GM23338 (cell line): ENCODE measurements around the gene LPP. TPM values are rescaled to one million over a fixed set of nuclear protein-coding genes. Genes with fewer than 3 reads are reported as not detected.

Experiments used
- ATAC-seq: fragments of 200-7000 bp; cut with Tn5 transposase; 3 replicates; pipeline ENCODE4 v1.9.1; 2020
- DNase-seq: peaks from one replicate; pipeline ENCODE4 v3.0.0-alpha.2; 2015; ENCODE audit warnings: low spot score
- H2AFZ ChIP-seq: fragments of 200-600 bp; sonication (generic); 2 replicates; pipeline ENCODE4 v1.8.0; 2016; ENCODE audit warnings: antibody characterized with exemption, mild to moderate bottlenecking, moderate library complexity
- H3F3A ChIP-seq: fragments of 200-600 bp; sonication (generic); replicated peaks from 2 replicates; pipeline ENCODE4 v1.8.0; 2017; ENCODE audit warnings: antibody characterized with exemption, mixed run types, low read depth
- H3K27ac ChIP-seq: fragments of 200-600 bp; sonication (generic); 2 replicates; pipeline ENCODE4 v1.6.1; 2016; ENCODE audit warnings: low read depth
- H3K27me3 ChIP-seq: fragments of 200-600 bp; sonication (generic); 2 replicates; pipeline ENCODE4 v1.8.0; 2016; ENCODE audit warnings: mild to moderate bottlenecking, mixed run types, moderate library complexity; ENCODE audit not compliant: insufficient read depth
- H3K36me3 ChIP-seq: fragments of 200-600 bp; sonication (generic); 2 replicates; pipeline ENCODE4 v1.8.0; 2016; ENCODE audit warnings: mild to moderate bottlenecking; ENCODE audit not compliant: insufficient read depth
- H3K4me1 ChIP-seq: fragments of 200-600 bp; sonication (generic); 2 replicates; pipeline ENCODE4 v1.8.0; 2016; ENCODE audit warnings: mild to moderate bottlenecking, moderate library complexity; ENCODE audit not compliant: insufficient read depth
- H3K4me2 ChIP-seq: fragments of 200-600 bp; sonication (generic); 2 replicates; pipeline ENCODE4 v1.7.1; 2017; ENCODE audit warnings: mixed run types
- H3K4me3 ChIP-seq: fragments of 200-600 bp; sonication (generic); 2 replicates; pipeline ENCODE4 v1.6.1; 2016; ENCODE audit warnings: mixed run types
- H3K79me2 ChIP-seq: fragments of 200-600 bp; sonication (generic); replicated peaks from 2 replicates; pipeline ENCODE4 v1.8.0; 2017; ENCODE audit warnings: mild to moderate bottlenecking; ENCODE audit not compliant: insufficient read depth
- H3K9me2 ChIP-seq: fragments of 200-600 bp; sonication (generic); 2 replicates; pipeline ENCODE4 v1.8.0; 2017; ENCODE audit not compliant: insufficient read depth
- H4K20me1 ChIP-seq: fragments of 200-600 bp; sonication (generic); replicated peaks from 2 replicates; pipeline ENCODE4 v1.8.0; 2017; ENCODE audit warnings: mild to moderate bottlenecking; ENCODE audit not compliant: insufficient read depth
- H3K27ac Mint-ChIP-seq: 2 replicates; pipeline ENCODE4 v1.8.0; 2020; ENCODE audit warnings: inconsistent platforms, mild to moderate bottlenecking, moderate library complexity, mixed read lengths
- H3K27me3 Mint-ChIP-seq: 3 replicates; pipeline ENCODE4 v1.8.0; 2022; ENCODE audit warnings: low read depth, mild to moderate bottlenecking, moderate library complexity, mixed read lengths, inconsistent platforms; ENCODE audit not compliant: insufficient read depth, poor library complexity
- H3K36me3 Mint-ChIP-seq: 3 replicates; pipeline ENCODE4 v1.8.0; 2021; ENCODE audit warnings: low read depth, mild to moderate bottlenecking, inconsistent platforms, moderate library complexity, mixed read lengths
- H3K4me1 Mint-ChIP-seq: 3 replicates; pipeline ENCODE4 v1.8.0; 2020; ENCODE audit warnings: mild to moderate bottlenecking, inconsistent platforms, mixed read lengths
- H3K4me3 Mint-ChIP-seq: 3 replicates; pipeline ENCODE4 v1.8.0; 2021; ENCODE audit warnings: moderate library complexity, mild to moderate bottlenecking, inconsistent platforms, mixed read lengths
- H3K9me3 Mint-ChIP-seq: 3 replicates; pipeline ENCODE4 v1.8.0; 2020; ENCODE audit warnings: moderate library complexity, mild to moderate bottlenecking, inconsistent platforms, mixed read lengths
- CREB1 ChIP-seq: fragments of 250-450 bp; sonication (Bioruptor Pico); IDR thresholded peaks from 2 replicates; pipeline ENCODE4 v1.5.0; 2020; ENCODE audit warnings: low read depth, mild to moderate bottlenecking, moderate library complexity
- EZH2 ChIP-seq: fragments of 200-600 bp; sonication (generic); IDR thresholded peaks from one replicate; pipeline ENCODE4 v1.8.0; 2017; ENCODE audit warnings: antibody characterized with exemption, mild to moderate bottlenecking, low read depth; ENCODE audit not compliant: unreplicated experiment
- EZH2phosphoT487 ChIP-seq: fragments of 200-600 bp; sonication (generic); IDR thresholded peaks from one replicate; pipeline ENCODE4 v1.8.1; 2018; ENCODE audit warnings: antibody characterized with exemption; ENCODE audit not compliant: unreplicated experiment
- JUNB ChIP-seq: IDR thresholded peaks from one replicate; pipeline ENCODE4 v1.6.1; 2016; ENCODE audit warnings: antibody characterized with exemption; ENCODE audit not compliant: unreplicated experiment
- NANOG ChIP-seq: IDR thresholded peaks from 2 replicates; pipeline ENCODE4 v1.6.1; 2016; ENCODE audit warnings: antibody characterized with exemption, borderline replicate concordance
- POLR2AphosphoS5 ChIP-seq: IDR thresholded peaks from 2 replicates; pipeline ENCODE4 v1.6.1; 2016; ENCODE audit warnings: antibody characterized with exemption, low read depth
- STAT1 ChIP-seq: IDR thresholded peaks from one replicate; pipeline ENCODE4 v1.6.1; 2016; ENCODE audit warnings: antibody characterized with exemption; ENCODE audit not compliant: unreplicated experiment
- ZNF114 ChIP-seq: fragments of 250-450 bp; sonication (Bioruptor Pico); IDR thresholded peaks from 2 replicates; pipeline ENCODE4 v1.5.0; 2020; ENCODE audit warnings: mild to moderate bottlenecking, moderate library complexity
- ZNF331 ChIP-seq: fragments of 250-450 bp; sonication (Bioruptor Pico); IDR thresholded peaks from 2 replicates; pipeline ENCODE4 v1.5.0; 2020; ENCODE audit warnings: low read depth, mild to moderate bottlenecking, moderate library complexity
- polyA plus RNA-seq: library from polyadenylated mRNA; unstranded; fragments of >200 nt; fragmentation: Nextera tagmentation; extraction: Ambion mirVana; gene quantifications from 2 replicates; pipeline ENCODE4 v1.2.1, GENCODE V29; 2016
- total RNA-seq: library from RNA; depleted of rRNA; stranded (reverse); fragments of >200 nt; shearing (Covaris generic); gene quantifications from 2 replicates; pipeline ENCODE4 v1.2.3, GENCODE V29; 2014
- TF ChIP-seq, protein P1 (sequence below), 2 experiments: fragments of 200-600 bp in 1 of 2; sonication (generic) in 1 of 2; conservative IDR thresholded peaks; 2 replicates each; pipeline versions ENCODE4 v1.5.1 to v1.6.1; 2016 to 2017; ENCODE audit warnings: antibody characterized with exemption in 2 of 2, low read depth in 2 of 2, mild to moderate bottlenecking in 2 of 2, moderate library complexity in 1 of 2
- TF ChIP-seq, protein P2 (sequence below): IDR thresholded peaks from 2 replicates; pipeline ENCODE4 v1.6.1; 2016; ENCODE audit warnings: antibody characterized with exemption
- TF ChIP-seq, protein P3 (sequence below): IDR thresholded peaks from one replicate; pipeline ENCODE4 v1.6.1; 2018; ENCODE audit warnings: antibody characterized with exemption; ENCODE audit not compliant: unreplicated experiment
- TF ChIP-seq, protein P4 (sequence below): fragments of 250-450 bp; sonication (Bioruptor Pico); IDR thresholded peaks from 2 replicates; pipeline ENCODE4 v1.5.0; 2020; ENCODE audit warnings: mild to moderate bottlenecking, moderate library complexity

The LPP gene
- total and polyA plus RNA-seq, 2 experiments from 2014 or later: 23.0 to 35.2 TPM

DNA sequence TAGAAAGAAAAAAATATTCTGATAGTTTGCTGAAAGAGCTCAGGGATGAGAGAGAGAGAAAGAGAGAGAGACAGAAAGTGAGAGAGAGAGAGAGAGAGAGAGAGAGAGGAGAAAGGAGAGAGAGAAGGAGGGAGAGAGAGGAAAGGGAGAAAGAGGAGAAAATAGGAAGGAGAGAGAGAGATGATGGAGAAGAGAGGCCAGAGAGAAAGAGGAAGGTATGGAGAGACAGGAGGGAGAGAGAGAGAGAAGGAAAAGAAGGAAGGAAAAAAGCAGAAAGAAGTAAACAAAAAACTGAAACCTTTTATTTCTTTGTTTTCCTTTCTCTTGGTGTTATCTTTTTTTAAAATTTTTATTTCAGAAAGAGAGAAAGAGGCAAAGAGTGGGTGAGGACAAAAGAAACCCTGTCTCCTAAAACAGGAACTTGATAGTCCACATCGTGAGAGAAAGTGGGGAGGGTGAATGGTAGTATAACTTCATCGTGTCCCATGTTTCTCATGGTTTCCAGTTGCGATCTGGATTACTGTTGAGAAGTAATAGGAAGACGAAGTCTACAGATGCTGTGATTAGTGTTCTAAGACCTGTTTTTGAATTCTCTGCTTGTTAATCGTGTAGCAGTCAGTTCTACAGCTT is 279.7 kb downstream of the LPP start:
- H3K4me3 Mint-ChIP-seq: no peak overlapping the region

More for the DNA sequence above, 279.7 kb downstream of the LPP start:
- Mint-ChIP-seq H3K9me3 (no peaks in the 10 kb centered on the region), H3K36me3 (no peaks in the 10 kb centered on the region), H3K27me3 (peaks cover 2% of the 10 kb centered on the region), H3K4me1 (peaks cover 14% of the 10 kb centered on the region; the same call in 2 of the 3 replicates), H3K27ac (peak overlapping the region; percentile 12; the same call in 1 of the 2 replicates)
- Histone ChIP-seq H3K4me2 (no peak overlapping the region), H3K79me2 (no peaks in the 10 kb centered on the region), H4K20me1 (no peaks in the 10 kb centered on the region), H3K9me2 (no peaks in the 10 kb centered on the region), H3K36me3 (no peaks in the 10 kb centered on the region), H3K27me3 (no peaks in the 10 kb centered on the region), H3K4me1 (no peaks in the 10 kb centered on the region), H3F3A (no peaks in the 10 kb centered on the region), H3K27ac (no peak overlapping the region), H2AFZ (no peak overlapping the region), H3K4me3 (no peak overlapping the region)
- no peak for DNase-seq
- TF ChIP-seq, protein P1, sequence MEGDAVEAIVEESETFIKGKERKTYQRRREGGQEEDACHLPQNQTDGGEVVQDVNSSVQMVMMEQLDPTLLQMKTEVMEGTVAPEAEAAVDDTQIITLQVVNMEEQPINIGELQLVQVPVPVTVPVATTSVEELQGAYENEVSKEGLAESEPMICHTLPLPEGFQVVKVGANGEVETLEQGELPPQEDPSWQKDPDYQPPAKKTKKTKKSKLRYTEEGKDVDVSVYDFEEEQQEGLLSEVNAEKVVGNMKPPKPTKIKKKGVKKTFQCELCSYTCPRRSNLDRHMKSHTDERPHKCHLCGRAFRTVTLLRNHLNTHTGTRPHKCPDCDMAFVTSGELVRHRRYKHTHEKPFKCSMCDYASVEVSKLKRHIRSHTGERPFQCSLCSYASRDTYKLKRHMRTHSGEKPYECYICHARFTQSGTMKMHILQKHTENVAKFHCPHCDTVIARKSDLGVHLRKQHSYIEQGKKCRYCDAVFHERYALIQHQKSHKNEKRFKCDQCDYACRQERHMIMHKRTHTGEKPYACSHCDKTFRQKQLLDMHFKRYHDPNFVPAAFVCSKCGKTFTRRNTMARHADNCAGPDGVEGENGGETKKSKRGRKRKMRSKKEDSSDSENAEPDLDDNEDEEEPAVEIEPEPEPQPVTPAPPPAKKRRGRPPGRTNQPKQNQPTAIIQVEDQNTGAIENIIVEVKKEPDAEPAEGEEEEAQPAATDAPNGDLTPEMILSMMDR (conservative IDR thresholded peaks at IDR 0.05; ENCODE audit: low read depth in 2 of 2): no peak
- TF ChIP-seq EZH2phosphoT487: no peak
- TF ChIP-seq JUNB: no peak
- no peak for TF ChIP-seq POLR2AphosphoS5
- no peak for TF ChIP-seq NANOG
- TF ChIP-seq STAT1: no peak
- no peak for TF ChIP-seq ZNF331 (CRISPR knock-in tag)
- TF ChIP-seq, protein P2, sequence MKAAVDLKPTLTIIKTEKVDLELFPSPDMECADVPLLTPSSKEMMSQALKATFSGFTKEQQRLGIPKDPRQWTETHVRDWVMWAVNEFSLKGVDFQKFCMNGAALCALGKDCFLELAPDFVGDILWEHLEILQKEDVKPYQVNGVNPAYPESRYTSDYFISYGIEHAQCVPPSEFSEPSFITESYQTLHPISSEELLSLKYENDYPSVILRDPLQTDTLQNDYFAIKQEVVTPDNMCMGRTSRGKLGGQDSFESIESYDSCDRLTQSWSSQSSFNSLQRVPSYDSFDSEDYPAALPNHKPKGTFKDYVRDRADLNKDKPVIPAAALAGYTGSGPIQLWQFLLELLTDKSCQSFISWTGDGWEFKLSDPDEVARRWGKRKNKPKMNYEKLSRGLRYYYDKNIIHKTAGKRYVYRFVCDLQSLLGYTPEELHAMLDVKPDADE: no peak
- no peak for TF ChIP-seq EZH2
- no peak for TF ChIP-seq CREB1 (CRISPR knock-in tag)
- TF ChIP-seq, protein P3, sequence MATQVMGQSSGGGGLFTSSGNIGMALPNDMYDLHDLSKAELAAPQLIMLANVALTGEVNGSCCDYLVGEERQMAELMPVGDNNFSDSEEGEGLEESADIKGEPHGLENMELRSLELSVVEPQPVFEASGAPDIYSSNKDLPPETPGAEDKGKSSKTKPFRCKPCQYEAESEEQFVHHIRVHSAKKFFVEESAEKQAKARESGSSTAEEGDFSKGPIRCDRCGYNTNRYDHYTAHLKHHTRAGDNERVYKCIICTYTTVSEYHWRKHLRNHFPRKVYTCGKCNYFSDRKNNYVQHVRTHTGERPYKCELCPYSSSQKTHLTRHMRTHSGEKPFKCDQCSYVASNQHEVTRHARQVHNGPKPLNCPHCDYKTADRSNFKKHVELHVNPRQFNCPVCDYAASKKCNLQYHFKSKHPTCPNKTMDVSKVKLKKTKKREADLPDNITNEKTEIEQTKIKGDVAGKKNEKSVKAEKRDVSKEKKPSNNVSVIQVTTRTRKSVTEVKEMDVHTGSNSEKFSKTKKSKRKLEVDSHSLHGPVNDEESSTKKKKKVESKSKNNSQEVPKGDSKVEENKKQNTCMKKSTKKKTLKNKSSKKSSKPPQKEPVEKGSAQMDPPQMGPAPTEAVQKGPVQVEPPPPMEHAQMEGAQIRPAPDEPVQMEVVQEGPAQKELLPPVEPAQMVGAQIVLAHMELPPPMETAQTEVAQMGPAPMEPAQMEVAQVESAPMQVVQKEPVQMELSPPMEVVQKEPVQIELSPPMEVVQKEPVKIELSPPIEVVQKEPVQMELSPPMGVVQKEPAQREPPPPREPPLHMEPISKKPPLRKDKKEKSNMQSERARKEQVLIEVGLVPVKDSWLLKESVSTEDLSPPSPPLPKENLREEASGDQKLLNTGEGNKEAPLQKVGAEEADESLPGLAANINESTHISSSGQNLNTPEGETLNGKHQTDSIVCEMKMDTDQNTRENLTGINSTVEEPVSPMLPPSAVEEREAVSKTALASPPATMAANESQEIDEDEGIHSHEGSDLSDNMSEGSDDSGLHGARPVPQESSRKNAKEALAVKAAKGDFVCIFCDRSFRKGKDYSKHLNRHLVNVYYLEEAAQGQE: no peak
- no peak for TF ChIP-seq ZNF114 (CRISPR knock-in tag)
- TF ChIP-seq, protein P4, sequence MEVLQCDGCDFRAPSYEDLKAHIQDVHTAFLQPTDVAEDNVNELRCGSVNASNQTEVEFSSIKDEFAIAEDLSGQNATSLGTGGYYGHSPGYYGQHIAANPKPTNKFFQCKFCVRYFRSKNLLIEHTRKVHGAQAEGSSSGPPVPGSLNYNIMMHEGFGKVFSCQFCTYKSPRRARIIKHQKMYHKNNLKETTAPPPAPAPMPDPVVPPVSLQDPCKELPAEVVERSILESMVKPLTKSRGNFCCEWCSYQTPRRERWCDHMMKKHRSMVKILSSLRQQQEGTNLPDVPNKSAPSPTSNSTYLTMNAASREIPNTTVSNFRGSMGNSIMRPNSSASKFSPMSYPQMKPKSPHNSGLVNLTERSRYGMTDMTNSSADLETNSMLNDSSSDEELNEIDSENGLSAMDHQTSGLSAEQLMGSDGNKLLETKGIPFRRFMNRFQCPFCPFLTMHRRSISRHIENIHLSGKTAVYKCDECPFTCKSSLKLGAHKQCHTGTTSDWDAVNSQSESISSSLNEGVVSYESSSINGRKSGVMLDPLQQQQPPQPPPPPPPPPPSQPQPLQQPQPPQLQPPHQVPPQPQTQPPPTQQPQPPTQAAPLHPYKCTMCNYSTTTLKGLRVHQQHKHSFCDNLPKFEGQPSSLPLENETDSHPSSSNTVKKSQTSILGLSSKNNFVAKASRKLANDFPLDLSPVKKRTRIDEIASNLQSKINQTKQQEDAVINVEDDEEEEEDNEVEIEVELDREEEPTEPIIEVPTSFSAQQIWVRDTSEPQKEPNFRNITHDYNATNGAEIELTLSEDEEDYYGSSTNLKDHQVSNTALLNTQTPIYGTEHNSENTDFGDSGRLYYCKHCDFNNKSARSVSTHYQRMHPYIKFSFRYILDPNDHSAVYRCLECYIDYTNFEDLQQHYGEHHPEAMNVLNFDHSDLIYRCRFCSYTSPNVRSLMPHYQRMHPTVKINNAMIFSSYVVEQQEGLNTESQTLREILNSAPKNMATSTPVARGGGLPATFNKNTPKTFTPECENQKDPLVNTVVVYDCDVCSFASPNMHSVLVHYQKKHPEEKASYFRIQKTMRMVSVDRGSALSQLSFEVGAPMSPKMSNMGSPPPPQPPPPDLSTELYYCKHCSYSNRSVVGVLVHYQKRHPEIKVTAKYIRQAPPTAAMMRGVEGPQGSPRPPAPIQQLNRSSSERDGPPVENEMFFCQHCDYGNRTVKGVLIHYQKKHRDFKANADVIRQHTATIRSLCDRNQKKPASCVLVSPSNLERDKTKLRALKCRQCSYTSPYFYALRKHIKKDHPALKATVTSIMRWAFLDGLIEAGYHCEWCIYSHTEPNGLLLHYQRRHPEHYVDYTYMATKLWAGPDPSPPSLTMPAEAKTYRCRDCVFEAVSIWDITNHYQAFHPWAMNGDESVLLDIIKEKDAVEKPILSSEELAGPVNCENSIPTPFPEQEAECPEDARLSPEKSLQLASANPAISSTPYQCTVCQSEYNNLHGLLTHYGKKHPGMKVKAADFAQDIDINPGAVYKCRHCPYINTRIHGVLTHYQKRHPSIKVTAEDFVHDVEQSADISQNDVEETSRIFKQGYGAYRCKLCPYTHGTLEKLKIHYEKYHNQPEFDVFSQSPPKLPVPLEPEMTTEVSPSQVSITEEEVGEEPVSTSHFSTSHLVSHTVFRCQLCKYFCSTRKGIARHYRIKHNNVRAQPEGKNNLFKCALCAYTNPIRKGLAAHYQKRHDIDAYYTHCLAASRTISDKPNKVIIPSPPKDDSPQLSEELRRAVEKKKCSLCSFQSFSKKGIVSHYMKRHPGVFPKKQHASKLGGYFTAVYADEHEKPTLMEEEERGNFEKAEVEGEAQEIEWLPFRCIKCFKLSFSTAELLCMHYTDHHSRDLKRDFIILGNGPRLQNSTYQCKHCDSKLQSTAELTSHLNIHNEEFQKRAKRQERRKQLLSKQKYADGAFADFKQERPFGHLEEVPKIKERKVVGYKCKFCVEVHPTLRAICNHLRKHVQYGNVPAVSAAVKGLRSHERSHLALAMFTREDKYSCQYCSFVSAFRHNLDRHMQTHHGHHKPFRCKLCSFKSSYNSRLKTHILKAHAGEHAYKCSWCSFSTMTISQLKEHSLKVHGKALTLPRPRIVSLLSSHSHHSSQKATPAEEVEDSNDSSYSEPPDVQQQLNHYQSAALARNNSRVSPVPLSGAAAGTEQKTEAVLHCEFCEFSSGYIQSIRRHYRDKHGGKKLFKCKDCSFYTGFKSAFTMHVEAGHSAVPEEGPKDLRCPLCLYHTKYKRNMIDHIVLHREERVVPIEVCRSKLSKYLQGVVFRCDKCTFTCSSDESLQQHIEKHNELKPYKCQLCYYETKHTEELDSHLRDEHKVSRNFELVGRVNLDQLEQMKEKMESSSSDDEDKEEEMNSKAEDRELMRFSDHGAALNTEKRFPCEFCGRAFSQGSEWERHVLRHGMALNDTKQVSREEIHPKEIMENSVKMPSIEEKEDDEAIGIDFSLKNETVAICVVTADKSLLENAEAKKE: no peak
- ATAC-seq: no peak
